H1 (cell line): ENCODE data around the gene BGLAP. TPM values are rescaled to one million over a fixed set of nuclear protein-coding genes. Genes with fewer than 3 reads are reported as not detected.

Source experiments
- RXRA ChIP-seq: IDR thresholded peaks from 2 replicates; pipeline ENCODE4 v1.6.1; 2011; ENCODE audit warnings: low read depth, mild to moderate bottlenecking, low read length, moderate library complexity; ENCODE audit not compliant: insufficient read depth
- TAF1 ChIP-seq: IDR thresholded peaks from 2 replicates; pipeline ENCODE4 v1.6.1; 2011; ENCODE audit warnings: mild to moderate bottlenecking, low read depth, low read length
- polyA plus RNA-seq, 7 experiments: library from polyadenylated mRNA; depleted of rRNA in 3 of 7; stranded (reverse) in 5 of 7; unstranded in 2 of 7; fragments of >200 nt in 5 of 7; fragments of 200-250 nt in 2 of 7; gene quantifications; 1 replicate in 5 of 7; 2 replicates in 1 of 7; 4 replicates in 1 of 7; pipeline versions ENCODE4 v1.2.1 to v1.2.3, GENCODE V29; 2011 to 2013; ENCODE audit warnings: missing spikeins in 2 of 7, mixed read lengths in 2 of 7
- total RNA-seq: library from RNA; stranded (reverse); fragmentation: NEBNext Ultra II Directional; extraction: Animal tissue kit (Norgen Biotek cat#: 25700); gene quantifications from 2 replicates; pipeline ENCODE4 v1.2.1, GENCODE V29; 2021

Gene BGLAP
- total and polyA plus RNA-seq, 2 of the 8 experiments (the other 6 are each of a cell fraction or from before 2014, with no cell fraction given): 1.2 to 1.5 TPM

DNA sequence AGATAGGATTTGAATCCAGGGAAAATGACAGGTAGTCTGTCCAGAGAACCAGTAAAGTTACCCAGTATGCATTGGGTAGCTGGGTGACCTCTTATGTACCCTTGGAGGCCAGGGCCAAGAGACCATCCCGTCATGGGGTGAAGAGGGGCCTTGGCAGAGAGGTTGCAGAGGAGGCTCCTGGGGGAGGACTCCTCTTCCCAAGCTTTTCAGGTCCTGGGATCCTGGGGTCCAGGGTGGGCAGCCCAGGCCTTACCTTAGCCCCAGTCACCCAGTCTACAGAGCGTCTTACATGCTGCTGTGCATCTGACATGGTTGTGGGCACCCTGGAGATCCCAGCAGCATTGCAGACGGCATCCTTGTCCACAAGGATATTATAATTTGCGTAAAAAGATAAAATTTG is 15.2 kb upstream of the BGLAP start (continued):
- TF ChIP-seq RXRA (no peak), TAF1 (no peak)
